Measurements from ENCODE around the gene TIGD1.

- no peak for TF ChIP-seq POLR2AphosphoS5 (IDR thresholded peaks at IDR 0.05)
- no peak for TF ChIP-seq POLR2A (IDR thresholded peaks at IDR 0.05)
Measured at GRCh38 chr2:232520489-232520888, 29.9 kb downstream of the TIGD1 start.
